ENCODE results near the gene KRTAP12-4.

- TF ChIP-seq CTCF (IDR thresholded peaks at IDR 0.05; ENCODE audit: poor library complexity, severe bottlenecking) (no peak), POLR2AphosphoS5 (IDR thresholded peaks at IDR 0.05) (no peak), RAD21 (conservative IDR thresholded peaks at IDR 0.05) (no peak), TAF1 (IDR thresholded peaks at IDR 0.05; ENCODE audit: low read depth) (no peak), SMC3 (conservative IDR thresholded peaks at IDR 0.05; ENCODE audit: poor library complexity) (no peak), EP300 (conservative IDR thresholded peaks at IDR 0.05; ENCODE audit: poor library complexity, severe bottlenecking) (no peak), MXI1 (conservative IDR thresholded peaks at IDR 0.05; ENCODE audit: poor library complexity, severe bottlenecking) (no peak), REST (IDR thresholded peaks at IDR 0.05; ENCODE audit: borderline replicate concordance) (no peak), EZH2 (IDR thresholded peaks at IDR 0.05; ENCODE audit: borderline replicate concordance, insufficient read depth, low read length, poor library complexity, severe bottlenecking) (no peak)
Measured at GRCh38 chr21:44614961-44615391, 39.5 kb downstream of the KRTAP12-4 start.

Data from neural cell (in vitro differentiated cells).